ENCODE measurements around the gene RNF26. TPM values are rescaled to one million over a fixed set of nuclear protein-coding genes. Genes with fewer than 3 reads are reported as not detected.

The RNF26 gene
- total and polyA plus RNA-seq, 12 donors, result 6.4 to 17.6 (median 13.0) TPM

GRCh38 chr11:119351232-119351631, 16.9 kb downstream of the RNF26 start:
- H3K27me3 ChIP-seq, result peaks cover 0 to 7% (median 0%) of the 10 kb centered on the region in 7 donors
- TF ChIP-seq CTCF (IDR thresholded peaks at IDR 0.05), result no peak
- intact Hi-C loops (cut with DNase I), result loop anchor here in 4 of 10 donors (10.0 kb wide), 1 partner anchor 124 kb away; no protein-coding TSS in a partner anchor
- 51 to 100% methylated on average over 1 to 2 of the region's 2 CpGs for WGBS, 2 donors
- ATAC-seq (no peak), DNase-seq (no peak)
- peaks cover 7 to 44% (median 24%) of the 10 kb centered on the region in 9 donors for H3K4me1 ChIP-seq
- no peaks in the 10 kb centered on the region for H3K9me3 ChIP-seq
- H3K4me3 ChIP-seq, result no peak overlapping the region
- peaks cover 0 to 8% (median 0%) of the 10 kb centered on the region in 9 donors for H3K36me3 ChIP-seq
- H3K27ac ChIP-seq, result no peak overlapping the region

GRCh38 chr11:119352857-119353260, 18.5 kb downstream of the RNF26 start:
- Histone ChIP-seq H3K9me3 (no peaks in the 10 kb centered on the region), H3K36me3 (peaks cover 0 to 15% (median 0%) of the 10 kb centered on the region in 9 donors), H3K4me3 (no peak overlapping the region), H3K27me3 (peaks cover 0 to 7% (median 0%) of the 10 kb centered on the region in 7 donors), H3K27ac (peak overlapping the region in 8 of 10 donors; percentile 25 to 70 (median 55)), H3K4me1 (peaks cover 7 to 48% (median 21%) of the 10 kb centered on the region in 9 donors)
- WGBS, 2 donors, result 7 to 23% methylated on average over 4 of the region's 4 CpGs
- ATAC-seq (peak; percentile 43 to 79 (median 62)), DNase-seq (peak in 1 of 2 donors; percentile 85)
- TF ChIP-seq CTCF (IDR thresholded peaks at IDR 0.05), result no peak
- intact Hi-C loops (cut with DNase I), result loop anchor here in 4 of 10 donors (10.0 kb wide), 1 partner anchor 122 kb away; no protein-coding TSS in a partner anchor

- 61 to 63% methylated on average over 9 of the region's 9 CpGs for WGBS, 2 donors
- intact Hi-C loops (cut with DNase I), result loop anchor here in 7 of 10 donors (5.0 to 10.0 kb wide), 3 partner anchors 117 to 122 kb away; no protein-coding TSS in a partner anchor
- Histone ChIP-seq H3K36me3 (peaks cover 0 to 37% (median 7%) of the 10 kb centered on the region in 9 donors), H3K4me3 (no peak overlapping the region), H3K4me1 (peaks cover 10 to 63% (median 32%) of the 10 kb centered on the region in 9 donors), H3K27ac (peak overlapping the region in 5 of 10 donors; percentile 35 to 98 (median 58)), H3K27me3 (peaks cover 0 to 7% (median 0%) of the 10 kb centered on the region in 7 donors), H3K9me3 (no peaks in the 10 kb centered on the region)
- DNase-seq (no peak), ATAC-seq (no peak)
- no peak for TF ChIP-seq CTCF (IDR thresholded peaks at IDR 0.05)
Observed at GRCh38 chr11:119355091-119355843, 20.9 kb downstream of the RNF26 start.

GRCh38 chr11:119356349-119357031, 22.2 kb downstream of the RNF26 start:
- peak overlapping the region; percentile 36 to 63 (median 58) for H3K4me3 ChIP-seq
- peaks cover 0 to 41% (median 7%) of the 10 kb centered on the region in 9 donors for H3K36me3 ChIP-seq
- TF ChIP-seq CTCF (IDR thresholded peaks at IDR 0.05), result peak; percentile 70 to 93 (median 86)
- ATAC-seq, result peak; percentile 66 to 86 (median 76)
- H3K27me3 ChIP-seq, result peaks cover 0 to 7% (median 0%) of the 10 kb centered on the region in 7 donors
- WGBS, 2 donors, result 1 to 3% methylated on average over 48 to 54 of the region's 54 CpGs
- H3K9me3 ChIP-seq, result no peaks in the 10 kb centered on the region
- H3K27ac ChIP-seq, result peak overlapping the region; percentile 27 to 98 (median 66)
- DNase-seq, result peak; percentile 81 to 84
- intact Hi-C loops (cut with DNase I), result loop anchor here in 9 of 10 donors (1.0 to 10.0 kb wide), 8 partner anchors 15 to 121 kb away; partner anchors contain the start of gene USP2 (in 1 of the 9)
- peaks cover 19 to 73% (median 42%) of the 10 kb centered on the region in 9 donors for H3K4me1 ChIP-seq

All from heart right ventricle (tissue), 16 donors.